ENCODE measurements around the gene ACTR6.
"Not testable (repeated sequence)": the region's sequence is repeated elsewhere in the genome, so short reads cannot be mapped to it uniquely, and the experiment has no call there.

ACTR6 gene

GRCh38 chr12:100179252-100179651 lies 21.4 kb upstream of the ACTR6 start:
- no peak for DNase-seq (ENCODE audit: low read depth)
- no peak overlapping the region for H3K4me3 ChIP-seq (ENCODE audit: low read depth, low read length)
- no peak for TF ChIP-seq CTCF (IDR thresholded peaks at IDR 0.05; ENCODE audit: control insufficient read depth, extremely low read depth, insufficient read depth)

- TF ChIP-seq CTCF (IDR thresholded peaks at IDR 0.05; ENCODE audit: control insufficient read depth, extremely low read depth, insufficient read depth): no peak
- no peak overlapping the region for H3K4me3 ChIP-seq (ENCODE audit: low read depth, low read length)
- DNase-seq (ENCODE audit: low read depth): no peak
Observed at GRCh38 chr12:100184549-100185145, 16.0 kb upstream of the ACTR6 start.

GRCh38 chr12:100185361-100185894 lies 15.2 kb upstream of the ACTR6 start:
- H3K4me3 ChIP-seq (ENCODE audit: low read depth, low read length): no peak overlapping the region
- no peak for DNase-seq (ENCODE audit: low read depth)
- TF ChIP-seq CTCF (IDR thresholded peaks at IDR 0.05; ENCODE audit: control insufficient read depth, extremely low read depth, insufficient read depth): no peak

GRCh38 chr12:100186071-100186470 lies 14.5 kb upstream of the ACTR6 start:
- DNase-seq (ENCODE audit: low read depth): no peak
- no peak for TF ChIP-seq CTCF (IDR thresholded peaks at IDR 0.05; ENCODE audit: control insufficient read depth, extremely low read depth, insufficient read depth)
- no peak overlapping the region for H3K4me3 ChIP-seq (ENCODE audit: low read depth, low read length)

- TF ChIP-seq CTCF (IDR thresholded peaks at IDR 0.05; ENCODE audit: control insufficient read depth, extremely low read depth, insufficient read depth): no peak
- DNase-seq (ENCODE audit: low read depth): no peak
- H3K4me3 ChIP-seq (ENCODE audit: low read depth, low read length): no peak overlapping the region
Observed at GRCh38 chr12:100187068-100187467, 13.5 kb upstream of the ACTR6 start.

GRCh38 chr12:100187857-100188519 lies 12.6 kb upstream of the ACTR6 start:
- no peak for DNase-seq (ENCODE audit: low read depth)
- no peak overlapping the region for H3K4me3 ChIP-seq (ENCODE audit: low read depth, low read length)
- no peak for TF ChIP-seq CTCF (IDR thresholded peaks at IDR 0.05; ENCODE audit: control insufficient read depth, extremely low read depth, insufficient read depth)

GRCh38 chr12:100188888-100189635 lies 11.6 kb upstream of the ACTR6 start:
- DNase-seq (ENCODE audit: low read depth); H3K4me3 ChIP-seq (ENCODE audit: low read depth, low read length): not testable (repeated sequence)

Data from LNCaP clone FGC (cell line).